Measurements from ENCODE around the gene ABHD16A. TPM values are rescaled to one million over a fixed set of nuclear protein-coding genes. Genes with fewer than 3 reads are reported as not detected.

Gene ABHD16A
- total and polyA plus RNA-seq, 10 of the 15 experiments (the other 5 are each of a cell fraction or from before 2014, with no cell fraction given) = 7.5 to 43.0 (median 32.9) TPM

DNA sequence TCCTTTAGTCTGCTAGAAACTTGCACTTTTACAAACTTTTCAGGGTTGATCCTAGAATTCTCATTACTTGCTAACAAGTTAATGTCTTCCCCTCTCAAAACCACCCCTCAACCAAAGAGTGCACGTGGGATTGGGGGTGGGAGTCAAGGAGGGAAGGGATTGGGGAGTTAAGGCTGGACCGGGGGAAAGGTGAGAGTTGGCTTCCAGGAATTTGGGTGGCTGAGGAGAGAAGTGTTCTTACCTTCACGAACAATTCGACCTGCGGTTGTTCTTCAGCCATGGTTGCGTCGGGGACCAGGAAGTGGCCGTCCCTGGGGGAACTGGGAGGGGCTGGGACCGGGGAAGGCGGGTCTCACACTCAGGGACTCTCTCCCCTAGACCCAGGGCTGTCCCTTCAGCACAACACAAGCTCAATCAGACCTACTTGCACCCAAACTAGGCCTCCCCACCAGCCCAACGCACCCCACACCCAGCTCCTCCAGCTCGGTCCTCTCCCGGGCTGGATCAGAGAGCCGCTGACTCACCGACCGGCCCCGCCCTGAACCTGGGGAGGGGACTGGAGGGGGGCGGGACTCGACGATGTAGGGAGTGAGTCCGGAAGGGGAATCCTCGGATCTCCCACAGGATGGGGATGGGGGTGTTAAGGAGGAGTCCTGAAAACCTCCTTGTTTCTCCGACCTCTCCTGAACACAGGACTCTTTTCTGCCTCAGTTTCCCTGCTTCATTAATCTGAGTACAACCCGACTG is 33.1 kb upstream of the ABHD16A start, which contains the start of gene CLIC1:
CLIC1 (minus strand) TSS at position 510 of the 747 bp plus-strand sequence; CDS start at position 280, 230 bp downstream.
- Histone ChIP-seq H3K9ac (ENCODE audit: control insufficient read depth, insufficient read depth, low read length) (peak within 1 kb of the TSS; percentile 98), H3K4me2 (ENCODE audit: control insufficient read depth, insufficient read depth) (peak within 1 kb of the TSS; percentile 99), H4K20me1 (ENCODE audit: control insufficient read depth, insufficient read depth) (0 out of 2 replicates have a peak, but pooled peaks cover 4% of the 10 kb centered on the region), H3K9me3 (replicated peaks; ENCODE audit: control insufficient read depth, insufficient read depth, low read length) (no peaks in the 10 kb centered on the region), H3K4me3 (peak within 1 kb of the TSS; percentile 100), H3K79me2 (ENCODE audit: control insufficient read depth, insufficient read depth, low read length) (peaks cover 51% of the 10 kb centered on the region), H3K27ac (ENCODE audit: control insufficient read depth, insufficient read depth) (peak within 1 kb of the TSS; percentile 99), H2AFZ (ENCODE audit: control insufficient read depth, low read depth, low read length) (peak within 1 kb of the TSS; percentile 69), H3K27me3 (replicated peaks in 1 of 2; ENCODE audit: control insufficient read depth in 2 of 2, insufficient read depth in 2 of 2, low read length in 1 of 2) (no peaks in the 10 kb centered on the region), H3K4me1 (ENCODE audit: control insufficient read depth, insufficient read depth, low read length) (peaks cover 28% of the 10 kb centered on the region), H3K36me3 (ENCODE audit: control insufficient read depth in 2 of 2, insufficient read depth in 2 of 2, low read length in 1 of 2) (peaks cover 6 to 13% of the 10 kb centered on the region in 2 experiments; a peak in 3 of 4 replicates)
- RAD21 ChIA-PET (ENCODE audit: unreplicated experiment) = interaction anchor here (0.9 to 6.0 kb wide), 13 partner anchors 33 to 459 kb away, joined by 3 to 53 read pairs (median 5); partner anchors contain the start of genes ABHD16A, C6orf47, HSPA1A and HSPA1B
- intact Hi-C loops (cut with micrococcal nuclease; ENCODE audit: unreplicated experiment) = loop anchor here (5.0 kb wide), 1 partner anchor 69 kb away; the partner anchor contains the start of genes CSNK2B and LY6G5B
- DNase-seq (ENCODE audit: low read depth, low spot score) (peak; percentile 55), ATAC-seq (peak; percentile 48), FAIRE-seq (no peak)
- in situ Hi-C loops (cut with MboI) = no loop called here
- SMC1A ChIA-PET (ENCODE audit: uncharacterized antibody, unreplicated experiment) = interaction anchor here (0.8 to 6.3 kb wide), 11 partner anchors 8 to 185 kb away, joined by 3 to 45 read pairs (median 13); partner anchors contain the start of genes ABHD16A, DDAH2, HSPA1B and LSM2
- POLR2A ChIA-PET = interaction anchor here (0.6 to 9.7 kb wide), 19 partner anchors 9 to 440 kb away, joined by 3 to 158 read pairs (median 4); partner anchors contain the start of genes ABHD16A, BAG6, C6orf47 and HSPA1A
- no TSS peak for BruUV-seq (replicated peaks)
- WGBS (ENCODE audit: insufficient coverage, insufficient replicate concordance, low lambda C conversion rate, missing lambda C conversion rate) = 1% methylated on average over 23 of the region's 24 CpGs
- CTCF ChIA-PET = interaction anchor here (0.6 to 15.8 kb wide), 12 partner anchors 7 to 185 kb away, joined by 3 to 208 read pairs (median 4); partner anchors contain the start of genes ABHD16A, DDAH2 and LY6G5C
- TF ChIP-seq POU2F2 (IDR thresholded peaks at IDR 0.05; ENCODE audit: borderline replicate concordance, low read depth, low read length) (peak; percentile 63; the same call in 1 of the 3 replicates), RAD21 (IDR thresholded peaks at IDR 0.05; ENCODE audit: insufficient read depth, low read depth, low read length) (no peak), WRNIP1 (IDR thresholded peaks at IDR 0.05; ENCODE audit: borderline replicate concordance, low read depth, low read length) (0 out of 2 replicates have a peak, but pooled peaks have one; percentile 29), JUND (IDR thresholded peaks at IDR 0.05; ENCODE audit: low read depth, low read length) (no peak), IKZF2 (IDR thresholded peaks at IDR 0.05) (peak; percentile 57 to 76), KAT2A (conservative IDR thresholded peaks at IDR 0.05; ENCODE audit: control insufficient read depth, low read depth, low read length) (no peak), MTA2 (IDR thresholded peaks at IDR 0.05; ENCODE audit: low read depth) (peak; percentile 23; the same call in 1 of the 2 replicates), CBFB (IDR thresholded peaks at IDR 0.05; ENCODE audit: low read depth) (0 out of 2 replicates have a peak, but pooled peaks have one; percentile 28), FOS (IDR thresholded peaks at IDR 0.05; ENCODE audit: borderline replicate concordance, extremely low read depth, insufficient read length) (no peak), RELA (IDR thresholded peaks at IDR 0.05; ENCODE audit: borderline replicate concordance, partially characterized antibody) (no peak), YY1 (IDR thresholded peaks at IDR 0.05; ENCODE audit: low read depth, low read length) (peak; percentile 85), HDAC6 (IDR thresholded peaks at IDR 0.05; ENCODE audit: unreplicated experiment) (no peak), TARDBP (IDR thresholded peaks at IDR 0.05; ENCODE audit: borderline replicate concordance) (no peak), PAX5 (IDR thresholded peaks at IDR 0.05; ENCODE audit: borderline replicate concordance, low read depth, low read length) (no peak), HSF1 (IDR thresholded peaks at IDR 0.05; ENCODE audit: low read depth, low read length) (no peak), SMAD5 (IDR thresholded peaks at IDR 0.05; ENCODE audit: low read depth) (peak; percentile 69), ZNF622 (IDR thresholded peaks at IDR 0.05) (no peak), SREBF1 (IDR thresholded peaks at IDR 0.05; ENCODE audit: low read length) (no peak), SUPT20H (IDR thresholded peaks at IDR 0.05; ENCODE audit: borderline replicate concordance, control insufficient read depth, low read depth, low read length) (no peak), HDGF (IDR thresholded peaks at IDR 0.05) (peak; percentile 18; the same call in 1 of the 2 replicates), GATAD2B (conservative IDR thresholded peaks at IDR 0.05; ENCODE audit: low read depth) (peak; percentile 51; the same call in 1 of the 2 replicates), NR2C1 (IDR thresholded peaks at IDR 0.05) (no peak), SPI1 (IDR thresholded peaks at IDR 0.05; ENCODE audit: borderline replicate concordance, insufficient read depth, low read depth, low read length) (peak; percentile 68), ATF7 (IDR thresholded peaks at IDR 0.05; ENCODE audit: low read depth) (peak; percentile 37; the same call in 1 of the 2 replicates)
